Measurements from ENCODE around the gene ITGA2B.

- no peak for TF ChIP-seq POLR2A (IDR thresholded peaks at IDR 0.05; ENCODE audit: low read depth, low read length)
- peak; percentile 54; the same call in 1 of the 2 replicates for TF ChIP-seq POLR2AphosphoS5 (IDR thresholded peaks at IDR 0.05; ENCODE audit: low read depth, low read length)
Measured at GRCh38 chr17:44348234-44348987, 41.0 kb downstream of the ITGA2B start.
